ENCODE data around the gene LINGO3.

LINGO3 gene

DNA sequence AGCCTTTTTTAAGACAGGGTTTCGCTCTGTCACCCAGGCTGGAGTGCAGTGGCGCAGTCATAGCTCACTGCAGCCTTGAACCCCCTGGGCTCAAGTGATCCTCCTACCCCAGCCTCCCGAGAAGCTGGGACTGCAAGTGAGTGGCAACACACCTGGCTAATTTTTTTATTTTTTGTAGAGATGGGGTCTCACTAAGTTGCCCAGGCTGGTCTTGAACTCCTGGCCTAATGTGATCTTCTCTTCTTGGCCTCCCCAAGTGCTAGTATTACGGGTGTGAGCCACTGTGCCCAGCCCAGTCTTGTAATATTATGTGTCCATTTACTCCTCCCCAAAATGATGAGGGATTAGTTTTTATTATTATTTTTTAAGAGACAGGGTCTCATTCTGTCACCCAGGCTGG is 3.1 kb upstream of the LINGO3 start:
- no peak overlapping the region for H3K4me3 ChIP-seq (ENCODE audit: low read depth, low read length)
- TF ChIP-seq, protein P1, sequence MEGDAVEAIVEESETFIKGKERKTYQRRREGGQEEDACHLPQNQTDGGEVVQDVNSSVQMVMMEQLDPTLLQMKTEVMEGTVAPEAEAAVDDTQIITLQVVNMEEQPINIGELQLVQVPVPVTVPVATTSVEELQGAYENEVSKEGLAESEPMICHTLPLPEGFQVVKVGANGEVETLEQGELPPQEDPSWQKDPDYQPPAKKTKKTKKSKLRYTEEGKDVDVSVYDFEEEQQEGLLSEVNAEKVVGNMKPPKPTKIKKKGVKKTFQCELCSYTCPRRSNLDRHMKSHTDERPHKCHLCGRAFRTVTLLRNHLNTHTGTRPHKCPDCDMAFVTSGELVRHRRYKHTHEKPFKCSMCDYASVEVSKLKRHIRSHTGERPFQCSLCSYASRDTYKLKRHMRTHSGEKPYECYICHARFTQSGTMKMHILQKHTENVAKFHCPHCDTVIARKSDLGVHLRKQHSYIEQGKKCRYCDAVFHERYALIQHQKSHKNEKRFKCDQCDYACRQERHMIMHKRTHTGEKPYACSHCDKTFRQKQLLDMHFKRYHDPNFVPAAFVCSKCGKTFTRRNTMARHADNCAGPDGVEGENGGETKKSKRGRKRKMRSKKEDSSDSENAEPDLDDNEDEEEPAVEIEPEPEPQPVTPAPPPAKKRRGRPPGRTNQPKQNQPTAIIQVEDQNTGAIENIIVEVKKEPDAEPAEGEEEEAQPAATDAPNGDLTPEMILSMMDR (IDR thresholded peaks at IDR 0.05; ENCODE audit: low read depth, low read length): no peak

DNA sequence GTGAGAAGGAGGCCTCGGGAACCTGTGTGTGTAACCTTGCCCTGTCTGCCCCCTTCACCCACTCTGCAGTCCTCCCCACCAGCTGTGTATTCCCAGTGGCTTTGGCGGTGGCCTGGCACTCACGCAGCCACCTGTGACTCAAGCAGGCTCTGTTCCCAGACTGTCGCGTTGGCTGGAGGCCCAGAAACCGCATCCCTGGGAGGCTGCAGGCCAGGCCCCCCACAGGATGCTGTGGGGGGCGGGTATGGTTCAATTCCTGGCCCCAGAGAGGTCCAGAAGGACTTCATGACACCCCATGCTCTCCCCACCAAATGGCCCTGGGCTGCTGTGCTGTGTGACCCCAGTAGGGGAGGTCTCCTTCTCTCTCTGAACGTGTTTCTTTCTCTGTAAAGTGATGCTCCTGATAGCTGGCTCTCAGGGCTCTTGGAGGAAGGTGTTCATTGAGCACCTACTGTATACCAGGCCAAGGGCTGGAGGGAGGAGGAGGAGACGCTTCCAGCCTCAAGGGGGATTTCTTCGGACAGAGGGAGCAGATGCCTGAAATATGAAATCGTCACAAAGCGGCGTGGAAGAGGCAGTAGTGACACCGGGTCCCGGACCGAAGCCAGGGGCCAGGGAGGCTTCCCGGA is 1.9 kb upstream of the LINGO3 start:
- no peak overlapping the region for H3K4me3 ChIP-seq (ENCODE audit: low read depth, low read length)
- TF ChIP-seq, protein P1 (IDR thresholded peaks at IDR 0.05; ENCODE audit: low read depth, low read length): no peak

DNA sequence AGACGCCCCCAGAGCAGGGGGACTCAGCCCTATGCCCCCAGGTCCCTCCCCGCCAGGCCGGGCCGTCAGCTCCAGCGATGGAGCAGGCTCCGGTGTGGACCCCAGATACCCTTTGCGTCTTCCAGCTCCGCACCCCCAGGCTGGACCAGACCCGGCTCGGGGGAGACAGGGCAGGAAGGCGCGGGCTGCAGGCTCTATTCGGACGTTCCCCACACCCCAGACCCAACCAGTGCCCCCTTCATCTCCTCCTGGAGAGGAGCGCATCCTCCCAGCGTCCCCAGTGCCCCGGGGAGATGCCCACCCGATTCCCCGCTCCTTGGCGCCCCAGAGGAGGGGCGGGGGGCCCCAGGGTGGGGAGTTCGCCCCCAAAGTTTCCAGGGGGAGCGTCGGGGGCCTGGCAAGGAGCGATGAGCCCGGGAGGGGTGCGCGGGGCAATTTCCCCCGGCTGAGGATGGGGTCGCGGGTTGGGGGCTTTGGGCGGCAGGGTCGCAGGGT is 389 bp downstream of the LINGO3 start:
- H3K4me3 ChIP-seq (ENCODE audit: low read depth, low read length): no peak overlapping the region
- TF ChIP-seq, protein P1 (IDR thresholded peaks at IDR 0.05; ENCODE audit: low read depth, low read length): no peak

DNA sequence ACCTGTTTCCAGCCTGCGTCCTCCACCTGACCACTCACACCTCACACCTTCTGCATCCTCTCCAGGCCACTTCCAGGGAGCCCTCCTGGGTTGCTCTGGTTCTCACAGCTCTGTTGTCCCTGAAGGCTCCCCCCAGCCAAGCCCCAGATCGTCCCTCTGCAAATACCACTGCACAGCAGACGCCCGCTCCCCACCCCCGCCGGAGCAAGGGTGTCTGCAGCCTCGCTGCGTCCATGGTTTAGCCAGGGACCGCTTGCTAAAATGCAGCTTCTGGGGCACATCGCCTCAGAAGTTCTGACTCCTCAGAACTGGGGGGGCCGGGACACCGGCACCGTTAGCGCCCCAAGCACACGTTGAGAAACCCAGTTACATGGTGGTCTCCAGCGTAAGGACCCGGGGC is 983 bp downstream of the LINGO3 start:
- TF ChIP-seq, protein P1 (IDR thresholded peaks at IDR 0.05; ENCODE audit: low read depth, low read length): no peak
- H3K4me3 ChIP-seq (ENCODE audit: low read depth, low read length): no peak overlapping the region

DNA sequence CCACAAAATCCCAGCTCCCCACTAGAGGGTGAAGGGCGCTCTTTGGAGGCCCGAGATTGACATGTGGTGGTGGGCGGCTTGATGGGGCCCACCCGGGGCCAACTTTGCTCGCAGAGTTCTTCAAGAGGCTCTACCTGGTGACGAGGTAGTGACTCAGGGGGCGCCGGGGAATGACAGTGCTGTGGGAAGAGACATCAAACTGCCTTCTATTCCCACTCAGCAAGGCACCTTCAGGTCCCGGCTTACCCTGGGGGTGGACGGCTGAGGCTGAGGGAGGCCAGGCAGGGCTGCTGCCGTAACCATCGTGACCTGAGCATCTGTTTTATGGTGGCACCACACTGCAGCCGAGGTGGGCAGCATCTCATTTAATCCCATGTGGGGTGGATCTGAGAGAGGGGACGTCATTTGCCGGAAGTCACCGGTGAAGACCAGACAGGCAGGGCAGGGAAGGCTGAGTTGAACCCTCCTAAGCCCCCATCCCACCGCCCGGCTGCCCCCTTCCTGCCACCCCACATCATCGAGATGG is 1.6 kb downstream of the LINGO3 start:
- H3K4me3 ChIP-seq (ENCODE audit: low read depth, low read length): no peak overlapping the region

DNA sequence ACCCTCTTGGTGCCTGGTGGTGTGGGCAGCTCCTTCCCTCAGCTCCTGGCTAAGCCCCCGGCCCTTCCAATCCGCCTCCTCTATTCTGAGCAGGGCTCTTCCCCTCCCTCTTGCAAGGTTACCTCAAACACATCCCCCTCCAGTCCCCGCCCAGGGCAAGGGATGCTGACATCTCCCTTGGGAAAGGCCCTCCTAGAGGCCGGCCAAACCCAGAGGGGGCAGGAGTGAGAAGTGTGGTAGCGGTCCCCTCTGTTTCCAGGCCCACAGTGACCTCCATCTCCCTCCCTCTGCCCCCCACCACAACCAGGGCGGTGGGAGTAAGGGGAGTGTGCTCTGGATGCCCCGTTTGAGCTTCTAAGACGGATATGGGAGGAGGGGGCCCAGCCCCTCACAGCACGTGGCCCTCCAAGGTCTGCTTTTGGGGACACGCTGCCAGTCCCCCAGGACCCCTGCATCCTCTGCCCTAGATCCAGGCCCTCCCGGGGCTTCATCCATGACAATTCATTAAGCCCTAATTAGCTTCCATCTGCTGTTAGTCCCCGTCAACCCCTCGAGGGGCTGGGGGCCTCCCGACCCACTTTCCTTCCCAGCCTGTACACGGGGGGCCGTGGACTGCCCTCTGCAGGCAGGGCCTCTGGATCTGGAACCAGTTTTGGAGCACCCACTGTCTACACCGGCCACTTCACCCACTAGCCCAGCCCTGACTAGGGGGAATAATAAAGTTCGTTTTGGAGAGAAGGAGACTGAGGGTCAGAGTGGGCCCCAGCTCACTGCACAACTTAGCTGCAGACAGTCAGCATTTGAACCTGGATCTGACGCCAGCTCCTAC is 2.3 kb downstream of the LINGO3 start:
- TF ChIP-seq, protein P1 (IDR thresholded peaks at IDR 0.05; ENCODE audit: low read depth, low read length): no peak

More for the DNA sequence above, 1.6 kb downstream of the LINGO3 start:
- TF ChIP-seq, protein P1 (IDR thresholded peaks at IDR 0.05; ENCODE audit: low read depth, low read length): no peak

More for the DNA sequence above, 2.3 kb downstream of the LINGO3 start:
- H3K4me3 ChIP-seq (ENCODE audit: low read depth, low read length): no peak overlapping the region
